Stimulated activated CD4-positive, alpha-beta T cell treated with anti-CD3 and anti-CD28 coated beads, Interleukin-4, amount 100 ng/mL, for 4 hours (primary cell): ENCODE data around the gene HDAC7.
"Not testable (repeated sequence)": the region's sequence is repeated elsewhere in the genome, so short reads cannot be mapped to it uniquely, and the experiment has no call there.

ENCODE experiments used
- DNase-seq, 2 experiments: peaks; one replicate each; pipeline ENCODE4 v3.0.0-alpha.2; 2020

HDAC7 gene

DNA sequence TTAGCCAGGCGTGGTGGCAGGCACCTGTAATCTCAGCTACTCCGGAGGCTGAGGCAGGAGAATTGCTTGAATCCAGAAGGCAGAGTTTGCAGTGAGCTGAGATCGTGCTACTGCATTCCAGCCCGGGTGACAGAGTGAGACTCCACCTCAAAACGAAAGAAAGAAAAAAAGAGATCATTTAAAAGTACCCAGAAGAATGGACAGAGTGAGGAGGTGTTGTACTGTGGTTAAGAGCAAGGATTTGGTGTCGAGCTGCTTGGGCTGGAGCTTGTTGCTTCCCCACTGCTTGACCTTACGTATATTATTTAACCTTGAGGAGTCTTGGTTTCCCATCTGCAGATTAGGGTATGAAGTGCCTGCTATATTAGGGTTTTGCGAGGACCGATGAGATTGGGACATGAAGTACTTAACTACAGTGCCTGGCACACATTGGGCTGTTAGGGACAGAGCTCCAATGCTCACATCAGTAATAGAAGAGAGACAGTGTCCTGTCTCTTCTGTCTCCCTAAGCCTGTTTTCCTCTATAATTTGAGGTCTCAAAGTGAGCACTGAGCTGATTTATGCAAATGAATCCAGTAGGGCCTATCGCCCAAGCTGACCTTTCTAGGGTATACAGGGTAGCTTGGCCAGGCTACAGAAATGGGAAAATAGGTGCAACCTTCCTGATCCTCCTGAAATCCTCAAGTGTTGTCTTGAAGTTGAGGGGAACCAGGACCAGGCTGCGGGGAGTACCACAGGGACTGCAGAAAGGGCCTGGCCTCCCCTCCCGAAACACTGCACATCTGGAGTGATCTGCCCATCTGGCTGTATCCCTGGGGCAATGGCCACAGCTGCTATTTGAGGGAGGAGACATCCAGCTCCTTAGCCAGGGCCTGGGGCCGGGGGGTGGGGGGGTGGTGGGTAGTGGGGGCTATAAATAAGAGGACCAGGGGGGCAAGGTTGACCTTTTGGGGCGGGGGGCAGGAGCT, 8.6 kb upstream of the HDAC7 start:
- DNase-seq, result no peak

DNA sequence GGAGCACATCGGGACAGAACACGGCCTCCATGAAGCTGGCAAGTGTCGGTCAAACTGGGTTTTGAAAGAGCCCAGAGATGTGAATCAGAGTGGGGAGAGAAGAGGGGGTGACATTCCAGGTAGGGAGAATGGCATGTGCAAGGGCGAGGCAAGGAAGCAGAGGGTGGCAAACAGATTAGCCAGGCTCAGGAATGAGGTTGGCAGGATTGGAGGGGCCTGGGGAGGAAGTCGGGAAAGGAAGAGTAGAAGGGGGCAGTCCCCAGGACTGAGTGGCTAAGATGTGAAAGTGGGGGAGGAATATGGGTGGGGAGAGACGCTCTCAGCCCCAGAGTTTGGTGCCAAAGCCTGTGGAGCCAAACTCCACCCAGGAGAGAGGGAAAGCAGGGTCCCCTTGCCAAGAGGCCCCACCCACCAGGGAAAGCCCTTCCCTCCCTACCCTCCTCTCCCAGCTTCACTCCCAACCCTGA, 5.5 kb upstream of the HDAC7 start:
- DNase-seq, result no peak

DNA sequence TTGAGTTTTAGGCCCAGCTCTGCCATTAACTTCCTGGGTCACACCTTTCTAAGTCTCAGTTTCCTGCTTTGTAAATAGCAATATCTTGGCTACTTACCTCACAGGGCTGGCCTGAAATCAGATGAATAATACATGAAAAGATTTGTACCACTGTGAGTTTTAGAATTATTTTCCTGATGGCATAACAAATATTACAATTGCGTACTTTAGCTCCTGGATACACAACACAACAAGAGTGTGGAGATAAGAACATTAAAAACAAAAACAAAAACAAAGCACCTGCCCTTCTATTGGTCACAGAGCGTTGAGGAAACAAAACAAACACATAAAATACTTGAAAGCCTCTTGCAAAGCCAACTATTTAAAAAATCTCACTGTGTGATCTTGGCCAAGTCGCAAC, 4.9 kb upstream of the HDAC7 start:
- no peak for DNase-seq

DNA sequence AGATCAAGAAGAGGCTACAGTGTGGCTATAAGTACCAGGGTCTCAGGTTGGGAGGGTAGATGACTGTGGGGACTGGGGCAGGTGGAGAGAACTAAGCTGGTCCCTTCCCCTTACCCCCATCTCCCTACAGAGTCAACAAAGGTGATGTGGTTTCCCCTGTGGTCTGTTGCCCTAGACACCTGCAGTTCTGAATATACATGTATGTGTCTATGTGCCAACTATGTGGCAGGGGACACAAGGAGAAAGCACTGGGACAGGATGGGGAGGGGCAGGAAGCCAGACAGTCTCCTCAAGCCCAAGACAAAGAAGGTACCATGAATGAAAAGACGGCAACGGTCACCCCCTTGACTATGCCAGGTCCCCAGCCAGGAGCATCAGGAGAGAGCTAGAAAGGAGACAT, 4.5 kb upstream of the HDAC7 start:
- DNase-seq, result no peak

DNA sequence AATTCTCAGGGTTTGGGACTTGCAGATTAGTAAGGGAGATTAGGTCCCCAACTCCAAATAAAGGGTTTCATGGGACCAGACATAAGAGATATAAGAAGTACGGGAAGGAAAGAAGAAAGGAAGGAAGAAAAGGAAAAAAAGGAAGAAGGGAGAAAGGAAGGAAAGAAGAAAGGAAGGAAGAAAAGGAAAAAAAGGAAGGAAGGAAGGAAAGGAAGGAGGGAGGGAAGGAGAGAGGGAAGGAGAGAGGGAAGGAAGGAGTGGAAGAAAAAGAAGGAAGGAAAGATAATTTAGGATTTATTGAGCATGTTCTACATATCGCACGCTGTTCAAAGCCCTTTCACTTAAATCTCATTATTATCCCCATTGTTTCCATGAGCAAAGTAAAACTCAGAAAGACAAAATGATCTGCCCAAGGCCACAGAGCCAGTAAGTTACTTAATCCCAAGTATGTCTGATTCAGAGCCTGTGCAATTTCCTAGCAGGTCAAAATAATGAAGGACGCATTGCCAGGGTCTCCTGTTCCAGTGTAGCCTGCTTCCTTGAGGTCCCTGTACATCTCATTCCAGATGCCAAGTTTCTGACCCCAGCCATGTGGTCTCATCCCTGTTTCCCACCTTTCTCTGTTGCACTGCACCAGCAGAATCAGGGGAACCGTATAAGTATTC, 3.9 kb upstream of the HDAC7 start:
- no peak for DNase-seq

DNA sequence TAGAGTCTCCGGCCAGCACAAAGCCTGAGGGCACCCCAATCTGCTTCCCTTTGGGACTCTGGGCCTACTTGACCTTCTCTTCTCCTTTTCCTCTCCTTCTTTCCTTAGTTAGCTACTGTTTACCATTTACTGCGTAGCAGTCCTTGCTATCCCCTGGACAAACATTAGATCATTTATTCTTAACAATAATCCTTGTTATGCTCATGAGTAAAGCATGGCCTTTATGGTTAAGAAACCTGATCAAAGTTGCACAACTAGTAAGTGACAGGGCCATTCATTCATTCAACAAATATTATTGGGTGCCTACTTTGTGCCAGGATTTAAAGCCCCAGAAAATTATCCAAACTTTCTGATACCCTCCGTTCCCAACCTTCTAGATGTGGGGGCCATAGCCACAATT, 3.2 kb upstream of the HDAC7 start:
- no peak for DNase-seq

DNA sequence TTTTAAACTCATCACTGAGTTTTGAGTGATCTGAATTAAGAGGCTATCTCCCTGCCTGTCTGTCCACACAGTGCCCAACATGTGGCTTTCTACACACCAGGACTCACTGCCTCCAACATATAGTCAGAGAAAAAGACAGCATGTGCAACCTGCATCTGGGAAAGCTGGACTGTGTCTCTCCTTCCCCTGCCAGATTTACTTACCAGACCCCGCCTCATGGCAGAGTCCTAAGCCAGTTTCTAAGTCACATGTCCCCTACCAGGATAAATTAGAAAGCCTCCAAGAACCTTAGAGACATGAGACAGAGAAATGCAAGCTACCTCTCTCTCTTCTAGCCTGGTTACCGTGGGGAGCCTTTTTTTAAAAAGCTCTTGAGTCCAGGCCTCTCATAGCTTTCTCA, 2.7 kb upstream of the HDAC7 start:
- no peak for DNase-seq

DNA sequence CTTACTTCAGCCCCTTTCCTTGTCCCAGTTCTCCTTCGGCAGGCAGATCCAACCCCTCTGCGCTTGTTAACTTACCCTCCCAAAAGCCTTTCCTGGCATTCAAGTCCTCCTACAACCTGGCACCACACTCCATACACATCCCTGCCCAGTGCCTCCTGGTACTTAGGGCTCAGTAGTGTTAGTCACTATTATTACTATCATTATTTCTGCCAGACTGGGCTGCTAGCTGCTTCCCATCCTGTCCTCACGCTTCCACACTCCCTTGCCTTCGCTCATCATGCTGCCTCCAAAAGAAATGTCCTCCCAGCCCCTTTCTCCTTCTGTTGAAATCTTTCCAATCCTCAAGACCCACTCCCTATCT, 1.6 kb upstream of the HDAC7 start:
- no peak for DNase-seq

DNA sequence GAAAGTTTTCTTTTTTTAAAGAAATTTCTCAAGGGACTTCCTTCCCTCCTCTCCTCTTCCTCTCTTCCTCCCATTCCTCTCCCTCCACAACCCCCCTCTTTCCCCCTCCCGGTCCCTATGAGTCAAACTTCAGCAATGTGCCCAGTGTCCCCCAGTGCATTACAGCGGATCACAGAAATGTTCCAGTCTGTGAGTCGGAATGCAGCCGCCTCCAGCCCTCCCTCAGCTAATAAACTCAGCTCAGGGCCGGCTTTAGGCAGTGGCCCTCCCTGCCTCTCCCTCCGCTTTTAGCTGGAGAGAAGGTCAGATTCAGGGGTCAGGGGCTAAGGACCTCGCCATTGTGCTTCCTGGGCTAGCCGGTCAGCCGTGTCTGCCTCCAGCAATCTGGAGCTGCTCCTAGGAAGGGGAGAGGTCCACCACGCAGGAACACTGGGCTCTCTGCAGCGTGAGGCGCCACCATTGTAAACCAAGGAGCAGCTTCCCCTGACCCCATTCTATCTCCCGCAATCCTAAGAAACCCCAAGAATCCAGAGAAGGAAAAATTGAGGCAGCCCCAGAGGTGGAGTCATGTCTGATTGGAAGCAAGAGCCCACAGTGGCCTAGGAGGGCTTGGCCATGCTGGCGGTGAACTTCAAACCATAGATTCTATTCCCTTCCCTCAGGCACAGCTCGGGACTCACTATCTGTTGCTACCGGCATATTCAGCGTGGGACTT, 1.1 kb upstream of the HDAC7 start:
- DNase-seq, result no peak

DNA sequence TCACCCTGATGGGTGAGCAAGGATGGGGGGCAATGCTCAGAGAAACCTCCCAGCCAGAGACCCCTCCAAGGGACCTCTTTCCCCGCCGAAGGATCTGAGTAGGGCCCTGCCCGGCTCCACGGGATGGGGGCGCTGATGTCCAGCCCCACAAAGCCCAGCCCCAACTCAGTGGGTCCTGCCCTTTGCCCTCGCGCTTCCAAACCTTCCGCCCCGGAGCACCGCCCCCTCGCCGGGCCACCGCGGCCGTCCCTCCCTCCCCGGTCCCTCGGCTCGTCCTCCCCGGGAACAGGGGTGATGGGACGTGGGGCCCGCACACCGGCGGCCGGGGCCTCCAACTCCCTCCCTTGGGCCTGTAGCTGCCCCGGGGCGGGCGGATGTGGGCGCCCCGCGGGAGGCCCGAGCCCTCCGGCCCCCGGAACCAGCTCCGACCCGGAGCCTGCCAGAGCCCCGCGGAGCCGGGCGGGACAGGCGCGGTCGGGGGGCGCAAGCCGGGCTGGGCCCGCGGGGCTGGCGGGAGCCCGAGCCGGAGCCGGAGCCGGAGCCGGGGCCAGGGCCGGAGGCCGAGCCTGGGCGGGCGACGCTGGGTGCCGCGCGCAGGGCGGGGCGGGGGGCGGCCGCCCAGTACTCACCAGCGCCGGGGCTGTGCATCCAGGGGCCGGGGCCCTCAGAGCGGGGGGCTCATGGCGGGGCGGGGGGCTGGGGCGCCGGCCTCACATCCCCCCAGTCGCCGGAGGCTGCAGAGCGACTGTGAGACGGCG, 386 bp downstream of the HDAC7 start:
- DNase-seq, result peak in 1 of 2 experiments; percentile 56

DNA sequence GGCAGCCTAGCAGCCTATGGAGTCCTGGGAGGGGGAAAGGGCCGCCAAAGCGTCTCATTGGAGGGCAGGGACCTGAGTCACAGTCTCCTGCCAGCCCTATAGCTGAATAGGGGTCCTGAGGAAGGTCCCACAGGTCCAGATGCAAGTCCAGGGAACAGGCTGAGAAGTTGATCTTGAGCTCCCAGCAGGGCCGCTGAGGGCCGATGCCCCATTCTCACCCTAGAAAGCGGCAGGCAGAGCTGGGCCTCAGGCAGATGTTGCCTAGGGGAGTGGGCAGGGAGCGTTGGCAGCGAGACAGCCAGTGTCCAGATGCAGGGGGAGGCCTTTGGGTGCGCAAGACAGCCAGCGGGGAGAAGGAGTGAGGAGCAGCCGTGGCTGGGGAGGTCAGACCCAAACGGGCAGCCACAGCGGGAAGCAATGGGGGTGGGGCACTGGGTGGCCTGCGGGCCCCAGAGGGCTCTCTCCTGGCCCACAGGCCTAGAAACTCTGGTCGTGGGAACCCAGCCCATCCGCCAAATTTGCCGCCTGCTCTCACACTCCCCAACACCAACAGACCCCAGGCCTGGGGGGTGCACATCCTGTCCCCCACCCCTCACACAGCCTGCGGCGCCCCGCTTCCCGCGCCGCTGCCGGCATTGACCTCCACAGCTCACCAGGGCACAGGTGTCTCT, 1.1 kb downstream of the HDAC7 start:
- no peak for DNase-seq

DNA sequence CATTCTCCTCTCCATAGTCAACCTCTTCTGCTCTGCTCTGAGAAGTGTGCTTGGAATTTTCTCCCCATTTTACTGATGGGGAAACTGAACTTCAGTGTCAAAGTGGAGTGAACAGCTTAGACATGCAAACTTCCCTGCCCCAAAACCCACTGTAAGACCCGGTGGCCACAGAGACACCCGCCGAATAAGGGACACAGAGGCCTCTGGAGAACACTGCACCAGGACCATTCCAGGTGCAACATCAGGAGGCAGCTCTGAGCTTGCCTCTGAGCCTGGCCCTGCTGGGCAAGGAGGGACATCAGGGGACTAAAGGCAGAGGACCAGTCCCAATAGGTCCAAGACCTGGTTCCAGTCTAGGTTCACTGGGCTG, 1.7 kb downstream of the HDAC7 start:
- DNase-seq, result no peak

DNA sequence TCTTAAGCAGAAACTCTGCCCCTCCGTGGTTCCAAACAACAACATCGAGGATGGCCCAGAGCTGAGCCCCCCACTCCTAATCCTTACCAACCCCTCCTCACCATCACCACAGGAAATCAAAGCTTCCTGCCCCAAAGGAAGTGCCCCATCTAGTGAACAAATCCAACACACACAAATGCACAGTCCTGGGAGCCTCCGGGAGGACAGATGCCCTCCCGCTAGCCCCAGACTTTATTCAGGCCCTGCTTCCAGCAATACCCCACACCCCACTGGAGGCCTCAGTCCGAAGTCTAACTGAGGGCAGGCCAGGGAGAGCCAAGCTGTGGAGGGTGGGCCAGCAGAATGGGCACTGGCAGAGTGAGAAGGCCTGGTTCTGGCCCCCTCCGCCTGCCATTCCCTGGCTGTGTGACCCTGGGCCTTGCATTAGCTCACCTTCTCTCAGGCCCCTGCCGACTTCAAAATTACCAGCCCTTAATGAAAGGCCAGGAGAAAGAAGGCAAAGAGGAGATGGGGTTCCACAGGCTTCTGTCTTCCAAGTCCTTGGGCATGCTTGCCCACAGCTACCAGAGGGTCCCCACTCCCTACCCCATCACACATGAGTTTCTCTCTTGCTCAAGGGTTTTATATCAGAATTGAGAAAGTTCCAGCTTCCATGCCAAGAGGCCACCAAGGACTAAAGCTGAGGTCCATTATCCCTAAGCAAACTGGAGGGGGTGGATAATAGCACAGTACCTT, 2.3 kb downstream of the HDAC7 start:
- DNase-seq, result no peak

DNA sequence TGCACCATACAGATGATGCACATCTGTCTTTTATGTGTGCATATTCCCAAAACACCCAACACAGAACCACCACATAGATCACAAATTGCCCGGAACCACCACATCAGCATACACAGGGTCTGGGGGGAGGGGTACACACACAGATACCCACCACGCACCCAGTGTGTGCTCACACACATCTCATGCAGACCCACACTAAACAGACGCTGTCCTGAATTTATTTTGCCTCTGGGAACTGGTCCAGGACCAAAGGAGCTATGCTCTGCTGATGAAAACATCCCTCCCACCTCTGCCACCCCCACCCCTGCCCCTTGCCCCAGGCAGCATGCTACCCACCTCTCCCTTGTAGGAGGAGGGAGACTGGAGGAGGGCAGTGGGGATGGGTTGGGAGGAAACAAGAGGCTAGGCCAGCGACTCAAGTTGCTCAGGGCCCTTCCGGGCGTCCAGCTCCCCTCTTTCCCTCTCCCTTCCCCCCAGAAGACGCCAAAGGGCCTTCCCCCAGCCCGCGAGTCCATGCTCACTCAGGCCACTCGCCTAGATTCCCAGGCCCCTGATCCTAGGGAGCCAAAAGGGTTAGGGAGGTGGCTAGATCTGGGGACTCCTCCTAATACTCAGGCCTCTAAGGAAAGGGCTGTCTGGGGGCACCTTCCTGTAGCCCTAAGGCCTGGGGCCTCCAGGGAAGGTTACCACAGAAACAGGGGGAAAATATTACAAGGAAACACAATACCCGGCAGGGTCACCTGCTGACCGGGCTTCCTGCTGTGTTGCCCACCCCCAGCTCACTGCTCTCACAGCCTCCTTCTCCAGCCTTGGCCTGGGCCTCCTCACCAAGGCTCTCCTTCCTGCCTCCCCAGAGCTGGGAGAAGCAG, 3.1 kb downstream of the HDAC7 start:
- DNase-seq, result no peak

DNA sequence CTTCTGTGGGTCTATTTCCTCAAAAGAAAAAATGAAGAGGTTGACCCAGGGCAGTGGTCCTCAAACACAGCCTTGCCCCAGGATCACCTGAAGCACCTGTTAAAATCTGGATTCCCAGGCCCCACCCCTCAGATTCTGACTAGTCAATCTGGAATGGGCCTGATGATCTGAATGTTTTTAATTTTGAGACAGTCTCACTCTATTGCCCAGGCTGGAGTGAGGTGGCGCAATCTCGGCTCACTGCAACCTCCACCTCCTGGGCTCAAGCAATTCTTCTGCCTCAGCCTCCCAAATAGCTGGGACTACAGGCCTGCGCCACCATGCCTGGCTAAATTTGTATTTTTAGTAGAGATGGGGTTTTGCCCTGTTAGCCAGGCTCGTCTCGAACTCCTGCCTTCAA, 4.3 kb downstream of the HDAC7 start:
- not testable (repeated sequence) for DNase-seq

DNA sequence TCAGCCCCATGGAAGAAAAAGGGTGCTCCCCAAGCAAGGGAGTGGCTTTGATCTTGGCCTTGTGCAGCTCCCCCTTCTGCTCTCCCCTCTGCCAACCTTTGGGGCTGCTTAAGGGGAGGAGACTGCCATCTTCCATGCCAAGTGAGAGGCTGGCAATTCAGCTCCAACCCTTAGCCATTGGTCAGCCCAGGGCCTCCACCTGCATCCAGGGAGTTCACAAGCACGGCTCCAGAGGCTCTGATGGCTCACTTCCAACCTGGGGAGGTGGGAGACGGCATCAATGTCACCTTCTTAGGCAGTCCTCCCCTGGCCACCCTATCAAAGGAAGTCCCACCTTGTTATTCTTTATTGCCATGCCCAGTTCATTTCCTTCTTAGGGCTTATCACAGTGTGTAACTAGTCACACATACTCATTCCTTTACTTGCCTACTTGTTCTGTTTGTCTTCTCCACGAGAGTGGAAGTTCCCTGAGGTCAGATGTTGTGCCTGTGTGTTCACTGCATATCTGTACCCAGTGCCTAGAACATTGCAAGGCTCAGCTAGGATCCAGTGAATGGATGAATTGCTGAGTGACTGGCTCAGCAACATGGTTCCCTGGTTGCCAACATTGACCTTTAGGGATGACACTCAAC, 5.0 kb downstream of the HDAC7 start:
- no peak for DNase-seq

DNA sequence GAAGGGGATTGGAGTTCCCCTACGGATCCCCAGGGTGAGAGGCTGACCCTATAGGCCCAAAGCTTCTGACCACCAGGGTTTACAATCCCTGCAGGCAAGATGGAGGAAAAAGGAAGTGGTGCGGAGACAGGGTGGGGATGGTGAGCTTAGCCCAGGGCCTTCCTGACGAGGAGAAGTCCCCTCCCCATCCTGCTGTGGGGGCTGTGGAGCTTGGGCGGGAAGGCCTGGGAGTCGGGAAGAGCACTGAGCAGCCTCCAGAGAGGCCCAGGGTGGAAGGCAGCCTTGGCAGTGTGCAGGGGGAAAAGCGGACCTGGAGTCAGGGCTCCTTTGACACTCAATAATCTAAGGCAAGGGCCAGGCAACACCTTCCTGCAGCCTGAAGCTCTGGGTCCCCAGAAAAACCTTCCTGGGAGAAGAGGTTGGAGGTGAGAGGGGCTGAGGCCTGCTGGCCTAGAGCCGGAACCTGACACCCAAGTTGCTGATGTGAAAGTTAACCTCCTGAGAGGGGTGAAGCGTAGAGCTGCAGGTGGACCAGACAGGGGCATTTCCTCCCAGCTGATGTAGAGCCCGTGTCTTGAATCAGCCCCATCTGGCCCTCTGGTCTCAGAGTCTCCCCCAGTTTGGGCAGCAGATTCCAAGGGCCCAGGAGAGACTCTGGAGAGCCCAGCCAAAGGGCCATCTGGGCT, 6.0 kb downstream of the HDAC7 start:
- DNase-seq, result no peak

DNA sequence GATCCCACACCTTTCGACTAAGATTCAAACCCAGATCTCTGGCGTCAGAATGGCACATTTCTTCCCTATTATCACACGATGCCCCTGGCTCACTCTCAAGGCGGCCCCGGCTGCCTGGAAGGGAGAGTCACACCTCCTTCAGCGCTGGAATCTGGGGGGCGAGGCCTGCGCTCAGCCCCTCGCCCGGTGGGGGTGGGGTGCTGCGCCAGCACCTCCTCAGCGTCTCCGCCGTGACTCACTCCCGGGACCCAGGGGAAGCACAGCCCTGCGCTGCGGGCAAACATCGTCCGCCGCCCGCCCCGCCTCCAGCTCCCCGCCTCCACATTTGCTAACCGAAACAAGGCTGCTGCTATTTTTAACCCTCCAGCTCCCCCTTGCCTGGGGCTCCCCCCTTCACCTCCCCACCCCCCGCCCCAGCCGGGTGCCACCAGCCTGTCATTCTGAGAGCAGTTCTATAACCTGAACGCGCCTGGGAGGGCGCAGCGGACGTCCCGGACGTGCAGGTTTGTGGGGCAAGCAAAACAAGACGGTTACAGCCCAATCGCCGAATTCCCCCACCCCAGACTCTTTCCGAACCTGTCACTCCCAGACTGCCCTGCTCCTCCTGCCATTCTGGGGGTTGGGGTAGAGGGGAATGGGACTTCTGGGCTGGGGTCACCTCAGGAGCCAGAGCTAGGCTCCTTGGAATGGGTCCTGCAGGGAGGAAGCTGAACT, 6.7 kb downstream of the HDAC7 start:
- peak; percentile 89 to 96 for DNase-seq
